ENCODE results near the gene ZNF785. TPM values are rescaled to one million over a fixed set of nuclear protein-coding genes. Genes with fewer than 3 reads are reported as not detected.

ZNF785 gene
- total and polyA plus RNA-seq, 2 experiments from 2014 or later: 4.9 to 7.1 TPM

DNA sequence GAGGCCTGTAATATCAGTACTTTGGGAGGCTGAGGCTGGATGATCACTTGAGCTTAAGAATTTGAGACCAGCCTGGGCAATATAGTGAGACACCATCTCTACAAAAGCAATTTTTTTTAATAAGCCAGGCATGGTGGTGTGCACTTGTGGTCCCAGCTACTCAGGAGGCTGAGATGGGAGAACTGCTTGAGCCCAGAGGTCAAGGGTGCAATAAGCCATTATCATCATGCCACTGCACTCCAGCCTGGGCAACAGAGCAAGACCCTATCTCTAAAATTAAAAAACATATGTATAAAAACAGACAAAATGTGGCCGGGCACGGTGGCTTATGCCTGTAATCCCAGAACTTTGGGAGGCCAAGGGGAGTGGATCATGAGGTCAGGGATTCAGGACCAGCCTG is 3.2 kb upstream of the ZNF785 start:
- no peak for DNase-seq (ENCODE audit: low spot score)
- Histone ChIP-seq H3F3A (replicated peaks; ENCODE audit: low read depth) (no peaks in the 10 kb centered on the region), H3K27me3 (ENCODE audit: insufficient read depth) (no peaks in the 10 kb centered on the region), H2AFZ (no peak overlapping the region), H3K4me1 (ENCODE audit: insufficient read depth) (peaks cover 3% of the 10 kb centered on the region; the same call in 1 of the 2 replicates), H3K9me2 (ENCODE audit: insufficient read depth) (no peaks in the 10 kb centered on the region), H3K4me3 (no peak overlapping the region), H3K4me2 (no peak overlapping the region), H3K36me3 (ENCODE audit: insufficient read depth) (no peaks in the 10 kb centered on the region; the same call in 1 of the 2 replicates), H3K27ac (ENCODE audit: low read depth) (no peak overlapping the region), H4K20me1 (replicated peaks; ENCODE audit: insufficient read depth) (no peaks in the 10 kb centered on the region), H3K79me2 (replicated peaks; ENCODE audit: insufficient read depth) (peaks cover 24% of the 10 kb centered on the region)
- TF ChIP-seq NANOG (IDR thresholded peaks at IDR 0.05; ENCODE audit: borderline replicate concordance) (no peak), EZH2phosphoT487 (IDR thresholded peaks at IDR 0.05; ENCODE audit: unreplicated experiment) (no peak), ZNF114 (CRISPR knock-in tag; IDR thresholded peaks at IDR 0.05) (no peak), POLR2AphosphoS5 (IDR thresholded peaks at IDR 0.05; ENCODE audit: low read depth) (no peak), CREB1 (CRISPR knock-in tag; IDR thresholded peaks at IDR 0.05; ENCODE audit: low read depth) (no peak), ZNF331 (CRISPR knock-in tag; IDR thresholded peaks at IDR 0.05; ENCODE audit: low read depth) (no peak), STAT1 (IDR thresholded peaks at IDR 0.05; ENCODE audit: unreplicated experiment) (no peak), EZH2 (IDR thresholded peaks at IDR 0.05; ENCODE audit: low read depth, unreplicated experiment) (no peak), JUNB (IDR thresholded peaks at IDR 0.05; ENCODE audit: unreplicated experiment) (no peak)
- TF ChIP-seq, protein P1, sequence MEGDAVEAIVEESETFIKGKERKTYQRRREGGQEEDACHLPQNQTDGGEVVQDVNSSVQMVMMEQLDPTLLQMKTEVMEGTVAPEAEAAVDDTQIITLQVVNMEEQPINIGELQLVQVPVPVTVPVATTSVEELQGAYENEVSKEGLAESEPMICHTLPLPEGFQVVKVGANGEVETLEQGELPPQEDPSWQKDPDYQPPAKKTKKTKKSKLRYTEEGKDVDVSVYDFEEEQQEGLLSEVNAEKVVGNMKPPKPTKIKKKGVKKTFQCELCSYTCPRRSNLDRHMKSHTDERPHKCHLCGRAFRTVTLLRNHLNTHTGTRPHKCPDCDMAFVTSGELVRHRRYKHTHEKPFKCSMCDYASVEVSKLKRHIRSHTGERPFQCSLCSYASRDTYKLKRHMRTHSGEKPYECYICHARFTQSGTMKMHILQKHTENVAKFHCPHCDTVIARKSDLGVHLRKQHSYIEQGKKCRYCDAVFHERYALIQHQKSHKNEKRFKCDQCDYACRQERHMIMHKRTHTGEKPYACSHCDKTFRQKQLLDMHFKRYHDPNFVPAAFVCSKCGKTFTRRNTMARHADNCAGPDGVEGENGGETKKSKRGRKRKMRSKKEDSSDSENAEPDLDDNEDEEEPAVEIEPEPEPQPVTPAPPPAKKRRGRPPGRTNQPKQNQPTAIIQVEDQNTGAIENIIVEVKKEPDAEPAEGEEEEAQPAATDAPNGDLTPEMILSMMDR (conservative IDR thresholded peaks at IDR 0.05; ENCODE audit: low read depth in 2 of 2): no peak
- TF ChIP-seq, protein P2, sequence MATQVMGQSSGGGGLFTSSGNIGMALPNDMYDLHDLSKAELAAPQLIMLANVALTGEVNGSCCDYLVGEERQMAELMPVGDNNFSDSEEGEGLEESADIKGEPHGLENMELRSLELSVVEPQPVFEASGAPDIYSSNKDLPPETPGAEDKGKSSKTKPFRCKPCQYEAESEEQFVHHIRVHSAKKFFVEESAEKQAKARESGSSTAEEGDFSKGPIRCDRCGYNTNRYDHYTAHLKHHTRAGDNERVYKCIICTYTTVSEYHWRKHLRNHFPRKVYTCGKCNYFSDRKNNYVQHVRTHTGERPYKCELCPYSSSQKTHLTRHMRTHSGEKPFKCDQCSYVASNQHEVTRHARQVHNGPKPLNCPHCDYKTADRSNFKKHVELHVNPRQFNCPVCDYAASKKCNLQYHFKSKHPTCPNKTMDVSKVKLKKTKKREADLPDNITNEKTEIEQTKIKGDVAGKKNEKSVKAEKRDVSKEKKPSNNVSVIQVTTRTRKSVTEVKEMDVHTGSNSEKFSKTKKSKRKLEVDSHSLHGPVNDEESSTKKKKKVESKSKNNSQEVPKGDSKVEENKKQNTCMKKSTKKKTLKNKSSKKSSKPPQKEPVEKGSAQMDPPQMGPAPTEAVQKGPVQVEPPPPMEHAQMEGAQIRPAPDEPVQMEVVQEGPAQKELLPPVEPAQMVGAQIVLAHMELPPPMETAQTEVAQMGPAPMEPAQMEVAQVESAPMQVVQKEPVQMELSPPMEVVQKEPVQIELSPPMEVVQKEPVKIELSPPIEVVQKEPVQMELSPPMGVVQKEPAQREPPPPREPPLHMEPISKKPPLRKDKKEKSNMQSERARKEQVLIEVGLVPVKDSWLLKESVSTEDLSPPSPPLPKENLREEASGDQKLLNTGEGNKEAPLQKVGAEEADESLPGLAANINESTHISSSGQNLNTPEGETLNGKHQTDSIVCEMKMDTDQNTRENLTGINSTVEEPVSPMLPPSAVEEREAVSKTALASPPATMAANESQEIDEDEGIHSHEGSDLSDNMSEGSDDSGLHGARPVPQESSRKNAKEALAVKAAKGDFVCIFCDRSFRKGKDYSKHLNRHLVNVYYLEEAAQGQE (IDR thresholded peaks at IDR 0.05; ENCODE audit: unreplicated experiment): no peak
- TF ChIP-seq, protein P3, sequence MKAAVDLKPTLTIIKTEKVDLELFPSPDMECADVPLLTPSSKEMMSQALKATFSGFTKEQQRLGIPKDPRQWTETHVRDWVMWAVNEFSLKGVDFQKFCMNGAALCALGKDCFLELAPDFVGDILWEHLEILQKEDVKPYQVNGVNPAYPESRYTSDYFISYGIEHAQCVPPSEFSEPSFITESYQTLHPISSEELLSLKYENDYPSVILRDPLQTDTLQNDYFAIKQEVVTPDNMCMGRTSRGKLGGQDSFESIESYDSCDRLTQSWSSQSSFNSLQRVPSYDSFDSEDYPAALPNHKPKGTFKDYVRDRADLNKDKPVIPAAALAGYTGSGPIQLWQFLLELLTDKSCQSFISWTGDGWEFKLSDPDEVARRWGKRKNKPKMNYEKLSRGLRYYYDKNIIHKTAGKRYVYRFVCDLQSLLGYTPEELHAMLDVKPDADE (IDR thresholded peaks at IDR 0.05): no peak
- TF ChIP-seq, protein P4, sequence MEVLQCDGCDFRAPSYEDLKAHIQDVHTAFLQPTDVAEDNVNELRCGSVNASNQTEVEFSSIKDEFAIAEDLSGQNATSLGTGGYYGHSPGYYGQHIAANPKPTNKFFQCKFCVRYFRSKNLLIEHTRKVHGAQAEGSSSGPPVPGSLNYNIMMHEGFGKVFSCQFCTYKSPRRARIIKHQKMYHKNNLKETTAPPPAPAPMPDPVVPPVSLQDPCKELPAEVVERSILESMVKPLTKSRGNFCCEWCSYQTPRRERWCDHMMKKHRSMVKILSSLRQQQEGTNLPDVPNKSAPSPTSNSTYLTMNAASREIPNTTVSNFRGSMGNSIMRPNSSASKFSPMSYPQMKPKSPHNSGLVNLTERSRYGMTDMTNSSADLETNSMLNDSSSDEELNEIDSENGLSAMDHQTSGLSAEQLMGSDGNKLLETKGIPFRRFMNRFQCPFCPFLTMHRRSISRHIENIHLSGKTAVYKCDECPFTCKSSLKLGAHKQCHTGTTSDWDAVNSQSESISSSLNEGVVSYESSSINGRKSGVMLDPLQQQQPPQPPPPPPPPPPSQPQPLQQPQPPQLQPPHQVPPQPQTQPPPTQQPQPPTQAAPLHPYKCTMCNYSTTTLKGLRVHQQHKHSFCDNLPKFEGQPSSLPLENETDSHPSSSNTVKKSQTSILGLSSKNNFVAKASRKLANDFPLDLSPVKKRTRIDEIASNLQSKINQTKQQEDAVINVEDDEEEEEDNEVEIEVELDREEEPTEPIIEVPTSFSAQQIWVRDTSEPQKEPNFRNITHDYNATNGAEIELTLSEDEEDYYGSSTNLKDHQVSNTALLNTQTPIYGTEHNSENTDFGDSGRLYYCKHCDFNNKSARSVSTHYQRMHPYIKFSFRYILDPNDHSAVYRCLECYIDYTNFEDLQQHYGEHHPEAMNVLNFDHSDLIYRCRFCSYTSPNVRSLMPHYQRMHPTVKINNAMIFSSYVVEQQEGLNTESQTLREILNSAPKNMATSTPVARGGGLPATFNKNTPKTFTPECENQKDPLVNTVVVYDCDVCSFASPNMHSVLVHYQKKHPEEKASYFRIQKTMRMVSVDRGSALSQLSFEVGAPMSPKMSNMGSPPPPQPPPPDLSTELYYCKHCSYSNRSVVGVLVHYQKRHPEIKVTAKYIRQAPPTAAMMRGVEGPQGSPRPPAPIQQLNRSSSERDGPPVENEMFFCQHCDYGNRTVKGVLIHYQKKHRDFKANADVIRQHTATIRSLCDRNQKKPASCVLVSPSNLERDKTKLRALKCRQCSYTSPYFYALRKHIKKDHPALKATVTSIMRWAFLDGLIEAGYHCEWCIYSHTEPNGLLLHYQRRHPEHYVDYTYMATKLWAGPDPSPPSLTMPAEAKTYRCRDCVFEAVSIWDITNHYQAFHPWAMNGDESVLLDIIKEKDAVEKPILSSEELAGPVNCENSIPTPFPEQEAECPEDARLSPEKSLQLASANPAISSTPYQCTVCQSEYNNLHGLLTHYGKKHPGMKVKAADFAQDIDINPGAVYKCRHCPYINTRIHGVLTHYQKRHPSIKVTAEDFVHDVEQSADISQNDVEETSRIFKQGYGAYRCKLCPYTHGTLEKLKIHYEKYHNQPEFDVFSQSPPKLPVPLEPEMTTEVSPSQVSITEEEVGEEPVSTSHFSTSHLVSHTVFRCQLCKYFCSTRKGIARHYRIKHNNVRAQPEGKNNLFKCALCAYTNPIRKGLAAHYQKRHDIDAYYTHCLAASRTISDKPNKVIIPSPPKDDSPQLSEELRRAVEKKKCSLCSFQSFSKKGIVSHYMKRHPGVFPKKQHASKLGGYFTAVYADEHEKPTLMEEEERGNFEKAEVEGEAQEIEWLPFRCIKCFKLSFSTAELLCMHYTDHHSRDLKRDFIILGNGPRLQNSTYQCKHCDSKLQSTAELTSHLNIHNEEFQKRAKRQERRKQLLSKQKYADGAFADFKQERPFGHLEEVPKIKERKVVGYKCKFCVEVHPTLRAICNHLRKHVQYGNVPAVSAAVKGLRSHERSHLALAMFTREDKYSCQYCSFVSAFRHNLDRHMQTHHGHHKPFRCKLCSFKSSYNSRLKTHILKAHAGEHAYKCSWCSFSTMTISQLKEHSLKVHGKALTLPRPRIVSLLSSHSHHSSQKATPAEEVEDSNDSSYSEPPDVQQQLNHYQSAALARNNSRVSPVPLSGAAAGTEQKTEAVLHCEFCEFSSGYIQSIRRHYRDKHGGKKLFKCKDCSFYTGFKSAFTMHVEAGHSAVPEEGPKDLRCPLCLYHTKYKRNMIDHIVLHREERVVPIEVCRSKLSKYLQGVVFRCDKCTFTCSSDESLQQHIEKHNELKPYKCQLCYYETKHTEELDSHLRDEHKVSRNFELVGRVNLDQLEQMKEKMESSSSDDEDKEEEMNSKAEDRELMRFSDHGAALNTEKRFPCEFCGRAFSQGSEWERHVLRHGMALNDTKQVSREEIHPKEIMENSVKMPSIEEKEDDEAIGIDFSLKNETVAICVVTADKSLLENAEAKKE (CRISPR knock-in tag; IDR thresholded peaks at IDR 0.05): no peak
- peaks cover 4% of the 10 kb centered on the region for H3K27me3 Mint-ChIP-seq (ENCODE audit: insufficient read depth, low read depth, poor library complexity)
- H3K9me3 Mint-ChIP-seq: peaks cover 2% of the 10 kb centered on the region; the same call in 1 of the 3 replicates
- ATAC-seq: no peak
- H3K27ac Mint-ChIP-seq: no peak overlapping the region
- H3K36me3 Mint-ChIP-seq (ENCODE audit: low read depth): peaks cover 32% of the 10 kb centered on the region
- no peak overlapping the region for H3K4me3 Mint-ChIP-seq
- no peaks in the 10 kb centered on the region; the same call in 2 of the 3 replicates for H3K4me1 Mint-ChIP-seq
